HCEC 1CT (cell line): Measurements from ENCODE around the gene TEX52.
"Not testable (repeated sequence)": the region's sequence is repeated elsewhere in the genome, so short reads cannot be mapped to it uniquely, and the experiment has no call there.

Experiments used
- DNase-seq: peaks from one replicate; pipeline ENCODE4 v3.0.0-alpha.2; 2017

Gene TEX52

DNA sequence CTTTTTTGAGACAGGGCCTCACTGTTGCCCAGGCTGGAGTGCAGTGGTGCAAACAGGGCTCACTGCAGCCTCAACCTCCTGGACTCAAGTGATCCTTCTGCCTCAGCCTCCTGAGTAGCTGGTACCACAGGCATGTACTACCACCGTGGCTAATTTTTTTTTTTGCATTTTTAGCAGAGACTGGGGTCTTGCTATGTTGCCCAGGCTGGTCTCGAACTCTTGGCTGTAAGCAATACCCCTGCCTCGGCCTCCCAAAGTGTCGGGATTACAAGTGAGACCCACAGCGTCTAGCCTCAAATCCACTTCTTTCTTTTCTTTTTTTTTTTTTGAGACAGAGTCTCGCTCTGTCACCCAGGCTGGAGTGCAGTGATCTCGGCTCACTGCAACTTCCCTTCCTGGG lies 6.6 kb upstream of the TEX52 start:
- not testable (repeated sequence) for DNase-seq

DNA sequence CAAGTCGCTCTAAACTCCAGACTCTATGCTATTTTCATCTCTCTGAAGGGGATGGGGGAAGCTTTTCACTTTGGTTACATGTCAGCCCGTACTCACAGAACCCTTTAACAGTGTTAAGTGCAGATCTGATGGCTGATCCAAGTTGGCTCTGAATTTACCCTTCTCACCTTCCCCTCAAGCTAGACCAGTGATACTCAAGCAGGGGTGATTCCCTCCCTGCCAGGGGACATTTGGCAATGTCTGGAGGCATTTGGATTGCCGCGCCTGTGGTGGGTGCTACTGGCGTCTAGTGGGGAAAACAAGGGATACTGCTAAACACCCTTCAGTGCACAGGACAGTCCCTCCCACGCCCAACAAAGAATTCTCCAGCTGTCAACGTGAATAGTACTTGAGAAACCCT lies 6.0 kb upstream of the TEX52 start:
- DNase-seq = no peak

DNA sequence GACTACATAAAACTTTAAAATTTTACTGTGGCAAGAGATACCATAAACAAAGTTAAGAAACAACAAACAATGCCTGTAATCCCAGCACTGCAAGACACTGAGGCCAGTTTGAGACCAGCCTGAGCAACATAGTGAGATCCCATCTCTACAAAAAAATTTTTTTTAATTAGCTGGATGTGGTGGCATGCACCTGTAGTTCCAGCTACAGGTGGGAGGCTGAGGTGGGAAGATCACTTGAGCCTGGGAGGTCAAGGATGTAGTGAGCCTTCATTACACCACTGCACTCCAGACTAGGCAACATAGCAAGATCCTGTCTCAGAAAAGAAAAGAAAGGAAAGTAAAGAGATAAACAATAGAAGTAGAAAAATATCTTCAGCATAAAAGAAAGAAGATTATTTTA lies 3.3 kb upstream of the TEX52 start:
- DNase-seq = no peak

DNA sequence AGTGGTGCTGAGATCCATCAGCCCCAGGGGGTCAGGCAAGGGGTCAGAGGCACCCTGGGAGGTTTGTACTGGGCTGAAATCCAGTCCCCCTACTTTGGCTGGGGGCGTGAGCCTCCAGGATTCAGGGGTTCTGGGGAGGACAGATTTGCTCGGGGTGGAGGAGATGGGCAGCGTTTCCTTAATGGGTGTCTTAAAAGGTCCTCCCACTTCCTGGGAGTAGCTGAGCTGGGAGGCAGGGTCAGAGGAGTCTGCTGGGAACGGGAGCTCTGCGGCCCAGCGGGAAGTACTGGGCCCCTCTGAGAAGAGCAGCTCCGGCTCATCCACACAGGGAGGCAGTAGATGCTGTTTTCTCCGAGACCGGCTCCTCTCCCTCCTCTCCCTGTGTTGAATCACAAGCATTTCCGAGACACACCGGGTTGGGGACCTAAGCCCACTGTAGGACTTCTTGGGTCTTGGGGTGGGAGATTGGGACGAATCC lies 2.1 kb upstream of the TEX52 start:
- DNase-seq = no peak

DNA sequence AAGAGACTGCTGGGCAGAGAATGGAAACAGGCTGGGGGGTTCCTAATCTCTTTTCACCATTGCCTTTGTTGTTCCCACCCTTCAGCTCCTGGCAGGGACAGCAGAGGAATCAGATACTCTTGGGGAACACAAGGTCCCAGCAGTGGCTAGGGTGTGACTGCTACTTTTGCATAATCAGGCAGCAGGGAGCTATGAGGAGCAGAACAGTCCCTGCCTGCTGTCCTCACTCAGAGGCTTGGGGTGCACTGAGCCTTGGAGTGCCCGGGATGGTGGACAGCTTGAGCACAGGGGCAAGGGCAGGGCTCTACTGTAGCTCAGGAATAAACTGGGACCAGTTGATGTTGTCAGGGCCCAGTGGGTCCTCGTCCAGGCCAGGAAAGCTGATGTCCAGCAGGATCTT lies 1.5 kb upstream of the TEX52 start:
- DNase-seq = no peak

DNA sequence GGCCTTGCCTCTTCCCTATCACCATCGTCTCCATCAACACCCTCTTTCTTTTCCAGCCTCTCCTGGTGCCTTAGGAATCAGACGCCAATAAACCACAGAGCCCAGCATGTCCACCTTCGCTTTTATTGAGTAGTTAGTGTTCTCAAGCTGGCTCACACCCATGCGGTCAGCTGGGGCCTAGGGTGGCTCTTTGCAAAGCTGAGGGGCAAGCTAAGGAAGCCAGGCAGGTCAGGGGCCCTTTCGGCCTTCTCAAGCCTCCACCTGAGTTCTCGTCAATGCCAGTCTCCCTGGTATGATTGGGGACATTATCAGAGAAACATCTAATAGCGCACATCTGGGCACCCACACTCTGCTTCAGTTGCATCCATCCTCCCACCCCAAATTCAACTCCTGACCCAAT lies 737 bp upstream of the TEX52 start:
- DNase-seq = no peak

DNA sequence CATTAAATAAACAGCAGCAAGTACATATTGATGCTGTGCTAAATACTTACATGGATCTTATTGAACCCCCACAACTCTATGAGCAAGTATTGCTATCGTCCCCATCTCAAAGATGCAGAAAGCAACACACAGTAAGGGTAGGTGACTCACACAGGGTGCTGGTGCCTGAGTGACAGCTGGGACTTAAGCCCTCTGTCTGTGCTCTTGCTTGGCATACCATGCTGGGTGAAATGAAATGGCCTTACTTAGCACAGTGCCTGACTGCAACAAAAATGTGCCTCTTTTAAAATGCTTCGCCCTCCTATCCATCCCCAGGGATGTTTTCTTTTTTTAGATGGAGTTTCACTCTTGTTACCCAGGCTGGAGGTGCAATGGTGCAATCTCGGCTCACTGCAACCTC lies 788 bp downstream of the TEX52 start:
- DNase-seq = peak; percentile 29

DNA sequence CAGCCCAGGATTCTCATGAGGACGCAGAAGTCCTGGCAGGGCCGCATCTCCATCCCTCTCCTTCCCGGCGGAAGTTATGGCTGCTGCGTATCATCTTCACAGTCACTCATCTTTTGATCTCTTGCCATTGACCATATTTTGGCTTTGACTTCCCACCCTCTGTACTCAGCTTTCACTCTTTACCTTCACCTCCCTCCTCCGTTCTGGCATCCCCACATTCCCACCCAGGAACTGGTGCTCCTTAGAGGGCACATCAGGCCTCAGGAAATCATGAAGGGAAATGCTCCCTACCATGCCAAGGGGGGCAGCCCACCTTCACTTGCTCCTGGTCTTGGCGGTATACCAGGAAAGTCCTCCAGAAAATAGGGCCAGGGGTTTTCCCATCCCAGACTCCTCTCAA lies 1.3 kb downstream of the TEX52 start:
- DNase-seq = no peak

DNA sequence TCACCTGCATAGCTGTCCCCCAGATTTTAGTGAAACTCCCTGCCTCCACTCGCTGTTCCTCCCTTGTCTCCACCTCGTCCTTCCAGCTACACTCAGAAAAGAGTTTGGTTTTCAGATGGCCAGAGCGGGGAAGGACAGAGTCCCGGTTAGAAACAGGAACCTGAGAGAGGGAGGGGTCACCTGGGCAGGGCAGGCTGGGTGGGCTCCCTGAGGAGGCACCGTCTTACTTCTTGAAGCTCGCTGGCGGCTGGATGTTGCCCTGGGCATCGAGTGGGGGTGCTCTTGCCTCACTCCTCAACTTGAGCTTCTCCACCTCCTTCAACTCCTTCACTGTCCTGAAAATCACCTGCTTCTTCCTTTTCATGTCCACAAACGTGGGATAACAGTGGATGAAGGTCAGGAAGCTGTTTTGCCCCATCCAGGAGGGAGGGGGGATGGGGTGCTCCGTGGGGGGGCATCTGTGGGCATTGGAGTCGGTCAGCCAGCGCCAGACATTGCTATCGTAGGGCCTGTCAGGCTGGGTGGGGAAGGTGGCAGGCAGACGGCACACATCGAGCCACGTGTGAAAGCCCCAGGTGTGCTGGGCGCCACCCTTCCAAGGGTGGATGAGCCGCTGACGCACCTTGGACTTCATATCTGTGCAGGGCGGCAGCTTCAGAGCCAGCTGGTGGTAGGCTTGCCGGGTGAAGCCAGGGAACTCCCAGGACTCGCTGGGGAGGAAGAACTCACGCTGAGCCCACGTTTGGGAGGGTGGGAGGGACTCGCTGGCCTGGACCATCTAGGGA lies 2.0 kb downstream of the TEX52 start:
- no peak for DNase-seq

DNA sequence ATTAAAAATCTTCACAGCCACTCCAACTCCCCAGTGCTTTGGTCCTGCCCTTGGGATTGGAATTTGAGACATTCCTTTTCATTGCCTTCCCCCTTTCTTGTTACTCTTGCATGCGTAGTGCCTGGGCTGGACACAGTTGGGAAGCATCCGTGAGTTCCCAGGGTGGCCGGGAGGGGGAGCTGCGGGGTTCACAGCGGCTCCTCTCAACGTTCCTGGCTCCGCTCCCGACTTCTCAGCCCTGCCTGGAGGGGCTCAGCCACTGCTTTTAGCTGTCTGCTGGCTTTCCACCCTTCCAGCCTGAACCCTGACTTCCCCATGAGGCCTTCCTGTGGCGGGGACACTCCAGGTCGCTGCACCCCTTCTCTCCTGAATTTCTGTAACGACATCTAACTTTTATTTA lies 3.2 kb downstream of the TEX52 start:
- peak; percentile 71 for DNase-seq

DNA sequence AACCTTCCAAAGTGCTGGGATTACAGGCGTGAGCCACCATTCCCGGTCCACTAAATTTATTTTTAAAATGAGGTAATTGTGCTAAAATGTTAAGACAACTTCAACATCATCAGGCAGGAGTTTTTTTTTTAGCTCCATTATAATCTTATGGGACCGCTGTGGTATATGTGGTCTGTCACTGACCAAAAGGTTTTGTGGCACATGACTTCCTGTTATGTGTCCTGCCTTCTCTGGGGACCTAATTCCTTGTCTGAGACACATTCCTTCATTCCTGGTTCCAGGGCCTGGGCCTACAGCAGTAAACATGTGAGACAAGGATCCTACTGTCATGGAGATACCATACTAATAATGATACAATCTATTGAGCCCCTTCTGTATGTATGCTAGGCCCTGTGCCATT lies 4.9 kb downstream of the TEX52 start:
- no peak for DNase-seq

DNA sequence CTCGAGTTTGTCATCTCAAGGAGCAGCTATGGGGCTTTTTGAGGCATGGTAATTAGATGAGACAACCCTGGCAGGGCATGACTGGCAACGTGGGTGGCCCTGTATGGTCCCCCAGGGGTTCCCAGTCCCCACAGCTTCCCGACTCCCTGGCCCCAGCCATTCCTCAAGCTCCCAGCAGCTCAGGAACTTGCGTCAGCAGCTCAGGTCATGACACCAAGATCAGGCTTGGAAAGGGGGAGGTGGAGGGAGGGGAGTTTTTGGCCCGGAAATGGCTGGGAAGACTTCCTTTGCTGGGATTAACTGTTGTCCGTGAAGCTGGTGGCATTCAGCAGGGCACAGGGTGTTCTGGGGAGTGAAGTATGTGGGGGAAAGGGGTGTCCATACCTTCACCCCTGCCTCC lies 11.6 kb downstream of the TEX52 start:
- DNase-seq = peak; percentile 69

DNA sequence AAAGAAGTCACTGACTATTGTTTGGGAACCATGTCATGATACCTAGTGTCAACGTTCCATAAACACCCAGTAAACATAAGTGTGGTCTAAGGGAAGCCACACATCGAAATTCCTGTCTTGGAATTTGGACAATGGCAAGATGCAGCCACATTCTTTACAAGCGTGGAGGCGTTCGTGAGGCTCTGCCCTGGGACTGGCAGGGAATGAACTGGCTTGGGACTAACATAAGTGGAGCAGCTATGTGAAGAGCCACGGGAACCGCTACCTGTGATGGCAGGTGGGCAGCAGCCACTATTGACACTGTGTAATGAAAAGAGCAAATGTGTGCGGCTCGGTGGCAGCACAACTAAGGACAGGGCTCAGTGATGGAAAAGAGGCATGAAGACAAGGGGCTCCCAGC lies 12.1 kb downstream of the TEX52 start:
- no peak for DNase-seq

DNA sequence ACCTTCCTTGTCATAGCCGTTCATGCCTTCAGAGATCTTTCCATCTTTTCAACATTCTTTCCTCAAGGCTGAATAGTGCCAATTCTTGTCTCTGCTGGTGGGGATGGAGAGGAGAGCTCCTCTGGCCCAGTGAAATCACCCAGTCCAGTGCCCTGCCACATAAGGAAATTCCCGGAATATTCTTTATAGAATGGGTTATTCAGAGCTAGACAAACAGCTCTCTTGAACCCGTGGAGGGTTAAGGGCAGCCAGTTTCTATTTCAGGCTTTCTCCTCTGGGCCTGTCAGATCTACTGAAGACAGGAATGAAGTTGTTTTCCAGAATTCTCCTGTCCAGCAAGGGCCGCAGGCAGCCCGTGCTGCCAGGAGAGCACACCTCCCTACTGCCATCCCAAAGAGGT lies 13.9 kb downstream of the TEX52 start:
- no peak for DNase-seq

DNA sequence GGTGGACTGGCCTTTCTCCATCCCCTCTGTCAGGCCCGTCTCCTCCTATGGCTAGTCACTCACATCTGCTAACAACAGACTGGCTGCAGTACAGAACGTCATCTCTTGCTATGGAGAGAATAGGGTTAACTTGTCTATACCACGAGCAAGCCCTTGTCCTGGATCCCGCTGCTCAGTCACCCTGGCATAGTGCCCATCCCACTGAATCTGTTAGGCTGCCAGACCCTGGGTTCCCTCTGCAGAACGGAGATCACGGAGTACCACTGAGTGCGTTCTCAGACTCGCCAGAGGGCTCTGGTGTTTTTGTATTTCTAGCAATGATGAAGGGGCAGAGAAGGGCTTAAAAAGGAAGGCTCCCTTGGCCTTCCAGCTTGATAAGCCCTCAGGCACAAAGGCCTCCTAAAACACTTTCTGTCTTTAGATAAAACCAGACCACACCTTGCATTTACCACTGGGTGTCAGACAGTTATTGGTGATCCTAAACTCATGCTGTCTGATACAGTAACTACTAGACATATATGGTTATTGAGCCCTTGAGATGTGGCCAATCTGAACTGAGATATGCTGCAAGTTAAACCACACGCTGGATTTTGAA lies 15.7 kb downstream of the TEX52 start:
- DNase-seq = no peak

DNA sequence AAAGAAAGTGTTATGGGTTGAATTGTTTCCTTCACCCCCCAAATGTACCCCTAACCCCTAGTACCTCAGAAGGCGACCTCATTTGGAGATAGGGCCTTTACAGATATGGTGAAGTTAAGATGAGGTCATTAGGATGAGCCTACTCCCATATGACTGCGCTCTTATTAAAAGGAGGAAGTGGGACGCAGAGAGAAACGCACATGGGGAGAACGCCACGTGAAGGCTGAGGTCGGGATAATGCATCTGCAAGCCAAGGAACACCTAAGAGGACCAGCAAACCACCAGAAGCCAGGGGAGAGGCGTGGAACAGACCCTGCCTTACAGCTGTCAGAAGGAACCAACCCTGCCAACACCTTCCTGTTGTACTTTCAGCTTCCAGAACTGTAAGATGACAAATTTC lies 20.3 kb downstream of the TEX52 start:
- no peak for DNase-seq

DNA sequence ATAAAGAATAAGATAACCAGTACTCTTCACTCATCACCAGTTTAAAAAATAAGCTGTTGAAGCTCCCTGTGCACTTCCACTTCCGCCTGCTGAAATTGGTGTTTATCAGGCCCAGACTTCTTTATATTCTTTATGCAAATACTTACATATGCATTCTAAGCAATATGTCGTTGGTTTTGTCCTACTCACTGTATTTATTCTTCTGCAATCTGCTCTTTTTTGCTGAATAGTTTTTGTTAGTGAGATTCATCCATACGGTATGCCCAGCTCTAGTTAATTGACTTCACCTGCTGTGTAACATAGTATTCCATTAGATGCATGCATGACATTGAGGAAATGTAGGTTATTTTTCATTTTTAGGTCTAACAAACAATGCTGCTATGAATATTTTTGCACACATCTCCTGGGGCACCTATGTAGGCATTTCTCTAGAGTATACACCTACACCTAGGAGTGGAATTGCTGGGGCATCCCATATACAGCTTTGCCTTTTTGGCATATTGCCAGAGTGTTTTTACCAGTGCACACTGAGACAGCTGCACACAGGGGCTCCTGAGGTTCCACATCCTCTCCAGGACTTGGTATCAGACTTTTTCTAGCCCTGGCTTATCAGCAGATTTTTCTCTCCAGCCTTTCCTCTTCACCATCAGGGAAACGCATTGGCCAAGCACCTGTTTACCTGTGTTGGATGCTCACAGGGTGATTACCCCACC lies 21.0 kb downstream of the TEX52 start:
- DNase-seq = no peak

DNA sequence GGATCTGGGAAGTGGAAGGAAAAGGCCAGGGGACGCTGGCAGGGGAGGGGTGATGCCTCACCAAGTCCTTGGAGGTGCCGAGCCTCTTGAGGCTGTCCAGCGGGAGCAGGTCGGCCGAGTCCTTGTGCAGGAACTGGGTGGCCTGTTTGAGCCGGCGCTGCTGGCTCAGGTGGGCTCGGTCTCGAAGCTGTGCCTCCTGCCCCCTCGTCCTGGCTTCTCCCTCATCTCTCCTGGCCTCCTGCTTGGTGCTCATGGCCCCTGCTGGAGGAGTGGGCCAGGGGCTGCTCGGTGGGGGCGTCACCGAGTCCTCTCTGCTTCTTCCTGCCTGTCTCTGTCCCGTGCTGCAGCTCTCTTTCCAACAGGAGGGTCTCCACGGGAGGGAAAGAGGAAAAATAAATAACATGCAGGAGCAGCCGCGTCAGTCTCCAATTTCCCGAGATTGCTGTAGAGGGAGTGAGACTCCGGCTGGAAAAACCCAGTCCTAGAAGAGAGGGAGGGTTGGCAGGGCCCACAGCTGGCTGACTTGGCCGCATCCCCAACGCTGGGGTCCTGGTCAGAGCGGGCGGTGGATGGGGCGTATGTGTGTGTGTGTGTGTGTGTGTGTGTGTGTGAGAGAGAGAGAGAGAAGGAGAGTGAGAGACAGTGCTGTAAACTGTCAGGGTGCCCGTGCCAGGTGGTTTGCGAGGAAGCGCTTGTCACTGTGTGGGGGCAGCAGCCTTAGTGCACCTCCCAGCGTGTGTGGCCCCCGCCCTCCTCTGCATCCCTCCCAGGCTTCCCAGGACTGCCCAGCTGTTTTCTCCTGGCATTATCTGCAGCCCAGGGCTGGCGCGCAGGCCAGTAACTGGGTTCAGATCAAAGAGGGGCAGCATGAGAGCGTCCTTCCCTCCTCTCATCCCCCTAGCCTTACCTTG lies 22.0 kb downstream of the TEX52 start, which contains the start of gene NRIP2:
TSS of gene NRIP2 (minus strand) at position 455 of the 911 bp plus-strand sequence. CDS start at position 403, 52 bp downstream.
- peak; percentile 13 for DNase-seq

DNA sequence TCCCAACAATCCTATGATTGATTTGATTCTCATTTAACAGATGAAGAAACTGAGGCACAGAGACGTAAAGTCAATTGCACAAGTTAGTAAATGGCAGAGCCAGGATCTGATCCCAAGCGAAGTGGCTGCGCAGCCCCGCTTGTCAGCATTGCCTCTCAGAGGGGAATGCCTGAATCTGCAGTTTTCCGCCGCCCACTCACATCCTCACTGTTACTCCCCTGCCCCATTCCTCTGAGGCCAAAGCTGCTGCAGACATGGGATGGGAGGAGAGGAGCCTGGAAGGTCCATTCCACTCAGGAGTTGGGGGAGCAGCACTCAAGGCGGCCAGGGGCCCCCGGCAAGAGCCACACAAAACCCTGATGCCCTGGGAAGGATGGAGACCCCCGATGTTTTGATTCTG lies 23.0 kb downstream of the TEX52 start:
- DNase-seq = no peak

DNA sequence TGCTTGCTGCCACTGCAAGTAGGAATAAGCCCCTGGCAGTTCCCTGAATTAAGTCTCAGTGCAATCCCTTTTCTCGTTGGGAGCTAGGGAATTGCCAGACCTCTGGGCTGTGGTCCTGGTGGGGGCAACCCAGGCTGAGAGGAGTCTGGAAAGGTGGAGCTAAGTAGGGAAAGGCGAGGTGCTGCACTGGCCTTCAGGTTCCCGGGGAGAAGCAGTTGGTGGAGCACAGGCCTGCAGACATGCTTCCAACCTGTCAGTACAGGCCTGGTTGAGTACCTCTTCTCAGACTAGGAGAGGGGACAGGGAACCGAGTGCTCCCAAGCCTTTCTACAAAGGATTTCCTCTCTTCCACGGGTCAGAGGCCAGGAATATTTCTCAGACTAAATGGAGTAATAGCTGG lies 23.5 kb downstream of the TEX52 start:
- DNase-seq = no peak

DNA sequence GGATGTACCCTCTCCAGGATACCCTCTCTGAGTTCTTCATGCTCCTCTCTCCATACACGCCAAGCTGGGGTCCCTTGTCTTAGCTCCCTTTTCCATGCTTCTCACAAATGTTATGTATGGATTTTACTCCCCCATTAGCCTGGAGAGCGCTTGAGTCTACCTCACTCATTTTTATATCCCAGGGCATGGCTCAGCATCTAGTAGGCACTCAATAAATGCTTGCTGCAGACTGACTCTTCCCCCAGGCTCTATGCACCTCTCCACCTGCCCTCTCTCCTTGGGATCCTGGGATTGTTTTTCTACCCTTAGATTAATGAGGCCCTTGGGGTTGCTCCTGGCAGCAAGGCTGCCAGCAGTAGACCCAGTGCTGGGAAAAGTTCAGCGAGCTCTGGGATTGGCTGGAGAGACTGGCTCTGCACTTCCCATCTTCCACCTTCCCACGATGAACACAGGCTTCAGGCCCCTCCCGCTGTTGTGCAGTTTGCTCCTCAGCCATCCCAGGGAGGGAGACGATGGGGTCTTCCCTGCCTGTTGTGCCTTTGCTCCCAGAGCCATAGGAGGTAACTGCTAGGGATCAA lies 24.2 kb downstream of the TEX52 start:
- no peak for DNase-seq

DNA sequence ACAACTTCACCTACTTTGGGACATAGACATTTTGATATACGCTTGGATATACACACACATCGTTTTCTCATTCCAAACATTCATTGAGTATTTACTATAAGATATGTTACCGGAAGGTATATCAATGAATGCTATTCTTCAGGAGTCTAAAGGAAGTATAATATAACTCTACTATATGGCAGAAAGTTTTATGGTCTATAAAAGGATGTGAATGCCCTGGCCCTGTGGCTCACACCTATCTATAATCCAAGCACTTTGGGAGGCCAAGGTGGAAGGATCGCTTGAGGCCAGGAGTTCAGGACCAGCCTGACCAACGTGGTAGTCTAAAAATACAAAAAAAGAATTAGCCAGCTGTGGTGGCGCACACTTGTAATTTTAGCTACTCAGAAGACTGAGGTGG lies 27.6 kb downstream of the TEX52 start:
- DNase-seq = no peak
